HG03342 (cell line): ENCODE results near the gene HTRA1.

Experiments used
- ATAC-seq: cut with Tn5 transposase; IDR thresholded peaks from one replicate; pipeline ENCODE4 v1.9.1; 2021; ENCODE audit warnings: mild to moderate bottlenecking, moderate library complexity; ENCODE audit not compliant: unreplicated experiment

Gene HTRA1

GRCh38 chr10:122473116-122473515 lies 11.8 kb downstream of the HTRA1 start:
- ATAC-seq = no peak

GRCh38 chr10:122474131-122474818 lies 12.9 kb downstream of the HTRA1 start:
- no peak for ATAC-seq

GRCh38 chr10:122475100-122475499 lies 13.7 kb downstream of the HTRA1 start:
- no peak for ATAC-seq

DNA sequence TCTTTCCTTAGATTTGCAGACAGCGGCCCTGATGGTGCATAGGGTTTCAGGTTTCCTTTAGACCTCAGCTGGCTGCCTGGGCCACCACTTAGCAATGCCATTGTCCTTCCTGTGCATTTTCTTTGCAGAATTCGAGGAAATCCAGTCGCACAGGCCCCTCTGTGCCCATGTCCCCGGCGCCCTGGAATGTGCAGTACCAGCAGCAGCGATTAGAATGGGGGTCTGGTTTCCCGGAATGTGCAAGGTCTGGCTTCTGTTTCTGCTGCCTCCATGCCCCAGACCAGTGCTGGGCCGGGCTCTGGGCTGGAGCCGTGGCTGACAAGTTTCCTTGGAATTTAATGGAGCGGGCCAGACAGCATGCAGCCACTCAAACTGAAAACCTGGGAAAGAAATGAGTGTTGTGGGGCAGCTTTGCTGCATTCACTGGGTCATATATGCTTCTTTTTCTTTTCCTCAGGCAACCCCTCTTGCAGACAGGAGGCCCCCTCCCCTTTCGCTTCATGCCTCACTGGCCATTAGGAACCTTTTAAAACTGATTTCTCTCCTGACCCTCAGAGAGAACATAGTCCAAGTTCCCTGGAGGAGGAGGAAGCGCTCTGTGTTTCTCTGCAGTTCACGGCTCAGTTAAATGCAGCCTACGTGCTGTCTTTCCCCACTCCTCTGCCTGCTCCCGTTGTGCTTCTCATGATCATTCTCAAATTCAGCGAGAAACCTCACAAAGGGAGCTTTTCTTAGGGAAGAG lies 14.4 kb downstream of the HTRA1 start:
- no peak for ATAC-seq

- ATAC-seq = no peak
These were observed 15.0 kb downstream of the HTRA1 start for GRCh38 chr10:122476333-122476695.

GRCh38 chr10:122477436-122477835 lies 16.1 kb downstream of the HTRA1 start:
- no peak for ATAC-seq

GRCh38 chr10:122478971-122479370 lies 17.6 kb downstream of the HTRA1 start:
- ATAC-seq = no peak

DNA sequence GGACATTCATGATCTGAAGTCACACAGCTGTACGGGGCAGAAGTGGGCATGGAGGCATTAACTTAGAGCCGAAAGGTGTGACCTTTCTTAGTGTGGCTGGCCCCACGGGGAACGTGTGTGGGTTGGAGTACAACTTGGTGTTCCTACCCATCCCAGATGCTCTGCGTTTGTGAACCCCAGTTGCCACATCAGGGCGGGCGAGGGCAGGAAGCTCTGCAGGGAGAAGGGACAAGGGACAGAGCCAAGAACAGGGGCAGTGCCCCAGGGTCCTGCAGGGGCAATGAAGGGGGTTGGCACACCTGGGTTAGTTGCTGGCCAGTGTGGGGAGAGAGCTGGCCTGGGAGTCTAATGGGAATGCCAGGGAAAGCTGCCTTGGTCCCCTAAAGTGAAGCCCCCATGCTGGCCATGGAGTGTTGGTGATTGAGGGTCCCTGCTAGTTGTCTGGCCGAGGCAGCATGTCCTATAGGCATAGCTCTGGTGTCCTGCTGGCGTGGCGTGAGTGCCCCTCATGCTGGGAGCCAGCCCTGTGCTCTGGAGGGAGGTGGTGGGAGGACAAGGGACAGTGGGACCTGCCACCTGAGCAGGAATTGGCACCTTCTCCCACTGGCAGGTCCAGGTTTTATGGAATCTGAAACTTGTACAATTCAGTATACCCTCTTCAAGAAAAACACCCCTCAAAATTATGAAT lies 18.9 kb downstream of the HTRA1 start:
- ATAC-seq = no peak

- no peak for ATAC-seq
These were observed 20.1 kb downstream of the HTRA1 start for GRCh38 chr10:122481296-122482056.

DNA sequence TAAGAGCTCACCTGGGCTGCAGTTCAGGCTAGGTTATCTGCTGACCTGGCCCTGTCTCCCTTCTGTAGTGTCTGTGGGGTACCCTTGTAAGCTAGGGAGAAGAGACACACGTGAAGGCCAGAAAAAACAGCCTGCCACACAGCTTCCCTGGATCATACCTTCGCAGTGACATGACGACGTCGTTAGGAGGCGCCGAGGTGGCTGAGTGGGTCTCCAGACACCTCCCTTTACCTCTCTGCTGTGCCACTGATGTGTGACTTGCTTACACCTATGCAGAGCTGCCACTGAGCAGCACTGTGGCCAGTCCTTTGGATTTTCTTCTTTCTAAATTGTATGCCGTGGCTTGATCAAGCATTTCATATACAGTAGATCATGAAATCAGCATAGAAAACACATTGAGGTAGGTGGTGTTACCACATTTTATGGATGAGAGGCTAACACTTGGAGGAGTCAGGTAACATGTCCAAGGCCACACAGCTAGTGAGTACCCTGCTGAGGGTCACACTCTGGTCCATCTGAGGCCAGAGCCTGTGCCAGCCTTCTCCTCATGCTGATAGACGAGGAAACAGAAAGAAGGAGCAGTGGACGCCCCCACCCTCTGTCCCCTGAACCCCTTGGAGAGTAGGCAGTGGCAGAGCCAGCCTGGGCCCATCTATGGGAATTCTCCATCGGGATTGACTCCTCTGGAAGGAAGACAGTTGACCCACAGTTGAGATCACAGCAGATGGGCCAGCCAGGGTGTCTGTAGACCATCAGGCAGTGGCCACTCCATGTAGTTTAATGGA lies 23.1 kb downstream of the HTRA1 start:
- no peak for ATAC-seq

GRCh38 chr10:122485670-122486069 lies 24.3 kb downstream of the HTRA1 start:
- ATAC-seq = no peak

GRCh38 chr10:122486406-122487080 lies 25.2 kb downstream of the HTRA1 start:
- no peak for ATAC-seq

- no peak for ATAC-seq
These were observed 25.9 kb downstream of the HTRA1 start for GRCh38 chr10:122487174-122487765.

DNA sequence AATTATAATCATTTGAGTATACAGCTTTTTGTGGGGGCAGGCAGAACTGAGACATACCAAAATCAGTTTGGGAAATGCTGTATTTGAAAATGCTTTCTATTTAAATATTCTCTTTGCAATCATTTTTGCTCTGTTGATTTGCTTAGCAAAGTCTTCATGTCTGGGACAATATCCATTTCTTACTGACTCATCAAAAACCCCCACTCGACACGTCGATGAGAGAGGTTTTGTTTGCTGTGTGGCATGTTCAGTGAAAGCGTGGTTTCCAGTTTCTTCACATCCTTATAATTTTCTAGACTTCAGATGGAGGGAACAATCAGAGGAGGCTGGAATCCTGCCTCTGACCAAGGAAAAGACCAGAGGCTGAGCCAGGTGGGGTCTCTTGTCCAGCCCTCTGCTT lies 28.9 kb downstream of the HTRA1 start:
- no peak for ATAC-seq

DNA sequence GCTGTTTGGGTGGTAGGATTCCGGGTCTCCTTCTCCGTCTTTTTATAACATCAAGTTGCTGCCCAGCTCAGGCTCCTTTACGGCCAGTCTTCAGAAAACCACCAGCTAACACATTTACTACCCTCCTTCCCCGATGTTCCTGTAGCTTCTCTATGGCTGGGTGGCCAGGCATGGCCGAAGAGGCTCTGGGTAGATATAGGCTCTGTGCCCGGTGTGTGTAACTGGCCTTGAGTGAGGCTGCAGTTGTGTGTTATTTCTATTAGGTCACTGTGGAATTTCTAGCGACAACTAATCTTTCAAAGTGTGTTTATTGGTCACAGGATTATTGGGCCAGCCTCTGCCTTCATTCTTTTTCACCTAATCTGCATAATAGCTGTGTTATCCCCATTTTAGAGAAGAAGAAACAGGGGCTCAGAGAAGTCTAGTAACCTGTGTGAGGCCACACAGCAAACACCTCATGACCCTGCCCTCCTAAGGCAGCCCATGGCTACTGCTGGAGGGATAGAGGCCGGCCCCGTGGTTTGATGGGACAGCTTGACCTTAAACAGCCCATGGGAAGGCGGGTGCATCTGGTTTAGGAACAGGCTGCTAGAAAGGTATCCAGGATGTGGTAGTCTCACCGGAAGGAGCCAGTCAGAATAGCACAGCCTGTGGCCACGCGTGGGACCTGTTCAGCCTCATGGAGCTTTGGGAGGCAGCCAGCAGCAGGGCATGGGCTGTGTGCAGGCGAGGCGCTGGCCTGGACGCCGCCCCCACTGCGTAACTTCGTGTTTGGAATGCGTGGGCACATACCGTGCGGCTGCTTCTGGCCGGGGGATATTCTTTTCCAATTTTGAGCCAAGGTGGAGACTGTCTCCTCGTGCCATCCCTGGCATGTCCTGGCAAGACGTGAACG lies 29.7 kb downstream of the HTRA1 start:
- no peak for ATAC-seq

DNA sequence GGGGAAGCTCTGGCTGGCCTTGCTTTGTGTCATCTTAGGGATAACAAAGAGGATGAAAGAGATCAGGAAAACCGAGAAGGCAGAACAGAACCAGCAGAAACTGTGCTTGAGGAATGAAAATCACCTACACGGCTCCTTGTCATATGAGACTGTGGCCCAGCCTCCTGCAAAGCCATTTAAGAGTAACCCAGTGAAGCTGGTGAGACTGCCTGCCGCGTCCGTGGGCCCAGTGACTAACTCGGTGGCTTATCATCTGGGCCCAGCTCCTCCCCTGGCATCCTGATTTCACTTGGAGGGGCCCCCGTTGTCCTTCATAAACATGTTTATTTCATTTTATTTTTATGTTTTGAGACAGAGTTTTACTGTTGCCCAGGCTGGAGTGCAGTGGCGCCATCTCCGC lies 30.7 kb downstream of the HTRA1 start:
- no peak for ATAC-seq

- no peak for ATAC-seq
These were observed 31.7 kb downstream of the HTRA1 start for GRCh38 chr10:122492999-122493481.

GRCh38 chr10:122493761-122494160 lies 32.4 kb downstream of the HTRA1 start:
- no peak for ATAC-seq
